HepG2 (cell line): ENCODE measurements around the gene TMEM141. TPM values are rescaled to one million over a fixed set of nuclear protein-coding genes. Genes with fewer than 3 reads are reported as not detected.

Source experiments
- CC2D1A ChIP-seq: sonication (generic); formaldehyde crosslinking; IDR thresholded peaks from 2 replicates; pipeline ENCODE4 v1.8.1; 2023; ENCODE audit warnings: mild to moderate bottlenecking, missing genetic modification reagents
- EEA1 ChIP-seq: sonication (generic); formaldehyde crosslinking; IDR thresholded peaks from 2 replicates; pipeline ENCODE4 v1.5.1; 2020; ENCODE audit warnings: mild to moderate bottlenecking, missing genetic modification reagents, borderline replicate concordance
- MTA1 ChIP-seq: sonication (generic); formaldehyde crosslinking; IDR thresholded peaks from 2 replicates; pipeline ENCODE4 v1.4.0; 2020; ENCODE audit warnings: missing genetic modification reagents, mild to moderate bottlenecking, borderline replicate concordance
- PAWR ChIP-seq: sonication (generic); formaldehyde crosslinking; IDR thresholded peaks from 2 replicates; pipeline ENCODE4 v1.4.0; 2020; ENCODE audit warnings: missing genetic modification reagents, mild to moderate bottlenecking, borderline replicate concordance
- ZNF232 ChIP-seq: sonication (generic); formaldehyde crosslinking; IDR thresholded peaks from 2 replicates; pipeline ENCODE4 v1.4.0; 2020; ENCODE audit warnings: missing genetic modification reagents, borderline replicate concordance
- ZNF335 ChIP-seq: sonication (generic); formaldehyde crosslinking; IDR thresholded peaks from 2 replicates; pipeline ENCODE4 v1.4.0; 2020; ENCODE audit warnings: missing genetic modification reagents
- ZNF343 ChIP-seq: sonication (generic); formaldehyde crosslinking; IDR thresholded peaks from 2 replicates; pipeline ENCODE4 v1.4.0; 2020; ENCODE audit warnings: mild to moderate bottlenecking, missing genetic modification reagents
- ZNF441 ChIP-seq: sonication (generic); formaldehyde crosslinking; IDR thresholded peaks from 2 replicates; pipeline ENCODE4 v1.7.0; 2021; ENCODE audit warnings: missing genetic modification reagents, borderline replicate concordance
- ZNF746 ChIP-seq: sonication (generic); formaldehyde crosslinking; IDR thresholded peaks from 2 replicates; pipeline ENCODE4 v1.8.0; 2022; ENCODE audit warnings: mild to moderate bottlenecking, missing genetic modification reagents
- ZNF816 ChIP-seq: sonication (generic); formaldehyde crosslinking; IDR thresholded peaks from 2 replicates; pipeline ENCODE4 v1.8.0; 2022; ENCODE audit warnings: missing genetic modification reagents, mild to moderate bottlenecking, borderline replicate concordance
- ZSCAN20 ChIP-seq: sonication (generic); formaldehyde crosslinking; IDR thresholded peaks from 2 replicates; pipeline ENCODE4 v1.4.0; 2020; ENCODE audit warnings: missing genetic modification reagents, mild to moderate bottlenecking, borderline replicate concordance
- polyA plus RNA-seq, 8 experiments: library from polyadenylated mRNA; depleted of rRNA in 3 of 8; stranded (reverse) in 7 of 8; unstranded in 1 of 8; fragments of >200 nt; fragmentation: Illumina TruSeq in 4 of 8; extraction: Trizol in 4 of 8; gene quantifications; 2 replicates each; pipeline versions ENCODE4 v1.2.1 to v1.2.3, GENCODE V29; 2011 to 2016; ENCODE audit warnings: low read depth in 4 of 8, missing spikeins in 1 of 8, mixed read lengths in 1 of 8; ENCODE audit not compliant: insufficient read depth in 1 of 8
- total RNA-seq, 5 experiments: library from RNA; depleted of rRNA; stranded (reverse); fragments of >200 nt; fragmentation: Illumina TruSeq; extraction: Trizol; gene quantifications; 2 replicates each; pipeline ENCODE4 v1.2.3, GENCODE V29; 2016; ENCODE audit warnings: low read depth in 1 of 5
- TF ChIP-seq, protein P1 (sequence below): sonication (generic); formaldehyde crosslinking; IDR thresholded peaks from 2 replicates; pipeline ENCODE4 v1.4.0; 2020; ENCODE audit warnings: mild to moderate bottlenecking, missing genetic modification reagents
- TF ChIP-seq, protein P2 (sequence below): sonication (generic); formaldehyde crosslinking; IDR thresholded peaks from 2 replicates; pipeline ENCODE4 v1.4.0; 2020; ENCODE audit warnings: mild to moderate bottlenecking, missing genetic modification reagents, borderline replicate concordance
- TF ChIP-seq, protein P3 (sequence below): sonication (generic); formaldehyde crosslinking; IDR thresholded peaks from 2 replicates; pipeline ENCODE4 v1.4.0; 2020; ENCODE audit warnings: missing genetic modification reagents, borderline replicate concordance
- TF ChIP-seq, protein P4 (sequence below): IDR thresholded peaks from 2 replicates; pipeline ENCODE4 v1.6.1; 2016; ENCODE audit warnings: low read depth, borderline replicate concordance
- TF ChIP-seq, protein P5 (sequence below): sonication (generic); formaldehyde crosslinking; conservative IDR thresholded peaks from 2 replicates; pipeline ENCODE4 v1.4.0; 2020; ENCODE audit warnings: missing genetic modification reagents
- TF ChIP-seq, protein P6 (sequence below): sonication (generic); formaldehyde crosslinking; IDR thresholded peaks from 2 replicates; pipeline ENCODE4 v1.4.0; 2020; ENCODE audit warnings: mild to moderate bottlenecking, missing genetic modification reagents
- TF ChIP-seq, protein P7 (sequence below): sonication (generic); formaldehyde crosslinking; IDR thresholded peaks from 2 replicates; pipeline ENCODE4 v1.8.0; 2022; ENCODE audit warnings: mild to moderate bottlenecking, missing genetic modification reagents

The TMEM141 gene
- total and polyA plus RNA-seq, 2 of the 13 experiments (the other 11 are each of a cell fraction or from before 2014, with no cell fraction given) = 81.0 to 202 TPM

DNA sequence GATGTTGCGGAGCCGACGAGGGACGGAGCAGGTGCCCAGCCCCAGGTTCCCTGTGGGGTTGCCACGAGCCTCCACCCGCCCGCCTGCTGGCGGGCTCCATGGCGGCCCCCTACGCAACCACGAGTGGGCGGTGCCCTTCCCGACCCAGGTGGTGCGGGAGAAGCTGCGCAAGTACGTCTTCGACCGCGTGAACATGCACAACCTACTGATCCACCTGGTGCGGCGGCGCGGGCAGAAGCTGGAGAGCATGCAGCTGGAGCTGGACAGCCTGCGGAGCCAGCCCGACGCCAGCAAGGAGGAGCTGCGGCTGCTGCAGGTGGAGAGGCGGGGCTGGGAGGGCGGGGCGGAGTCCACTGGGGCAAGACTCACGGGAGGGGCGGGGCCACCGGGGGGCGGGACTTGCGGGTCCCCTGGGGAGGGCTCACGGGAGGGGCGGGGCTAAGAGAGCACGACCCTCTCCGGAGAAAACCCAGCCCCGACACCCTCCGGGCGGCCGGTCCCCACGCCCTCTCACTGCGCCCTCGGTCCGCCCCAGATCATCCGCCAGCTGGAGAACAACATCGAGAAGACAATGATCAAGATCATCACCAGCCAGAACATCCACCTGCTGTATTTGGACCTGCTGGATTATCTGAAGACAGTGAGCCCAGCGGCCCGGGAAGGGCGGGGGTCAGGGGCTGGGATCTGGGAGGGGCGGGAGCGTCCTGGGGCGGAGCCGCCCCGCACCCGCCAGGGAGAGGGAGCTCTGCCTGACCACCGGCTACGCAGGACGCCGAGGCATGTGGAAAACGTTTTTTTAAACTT lies 8.9 kb downstream of the TMEM141 start (continued):
- TF ChIP-seq, protein P1, sequence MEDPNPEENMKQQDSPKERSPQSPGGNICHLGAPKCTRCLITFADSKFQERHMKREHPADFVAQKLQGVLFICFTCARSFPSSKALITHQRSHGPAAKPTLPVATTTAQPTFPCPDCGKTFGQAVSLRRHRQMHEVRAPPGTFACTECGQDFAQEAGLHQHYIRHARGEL = no peak
- TF ChIP-seq ZSCAN20 (CRISPR knock-in tag) (no peak), PAWR (CRISPR knock-in tag) (no peak), ZNF441 (CRISPR knock-in tag) (no peak), ZNF232 (CRISPR knock-in tag) (0 out of 2 replicates have a peak, but pooled peaks have one; percentile 33), ZNF335 (no peak), EEA1 (no peak), ZNF816 (no peak), MTA1 (CRISPR knock-in tag) (no peak), ZNF343 (CRISPR knock-in tag) (no peak), ZNF746 (CRISPR knock-in tag) (no peak), CC2D1A (CRISPR knock-in tag) (no peak)
- TF ChIP-seq, protein P2, sequence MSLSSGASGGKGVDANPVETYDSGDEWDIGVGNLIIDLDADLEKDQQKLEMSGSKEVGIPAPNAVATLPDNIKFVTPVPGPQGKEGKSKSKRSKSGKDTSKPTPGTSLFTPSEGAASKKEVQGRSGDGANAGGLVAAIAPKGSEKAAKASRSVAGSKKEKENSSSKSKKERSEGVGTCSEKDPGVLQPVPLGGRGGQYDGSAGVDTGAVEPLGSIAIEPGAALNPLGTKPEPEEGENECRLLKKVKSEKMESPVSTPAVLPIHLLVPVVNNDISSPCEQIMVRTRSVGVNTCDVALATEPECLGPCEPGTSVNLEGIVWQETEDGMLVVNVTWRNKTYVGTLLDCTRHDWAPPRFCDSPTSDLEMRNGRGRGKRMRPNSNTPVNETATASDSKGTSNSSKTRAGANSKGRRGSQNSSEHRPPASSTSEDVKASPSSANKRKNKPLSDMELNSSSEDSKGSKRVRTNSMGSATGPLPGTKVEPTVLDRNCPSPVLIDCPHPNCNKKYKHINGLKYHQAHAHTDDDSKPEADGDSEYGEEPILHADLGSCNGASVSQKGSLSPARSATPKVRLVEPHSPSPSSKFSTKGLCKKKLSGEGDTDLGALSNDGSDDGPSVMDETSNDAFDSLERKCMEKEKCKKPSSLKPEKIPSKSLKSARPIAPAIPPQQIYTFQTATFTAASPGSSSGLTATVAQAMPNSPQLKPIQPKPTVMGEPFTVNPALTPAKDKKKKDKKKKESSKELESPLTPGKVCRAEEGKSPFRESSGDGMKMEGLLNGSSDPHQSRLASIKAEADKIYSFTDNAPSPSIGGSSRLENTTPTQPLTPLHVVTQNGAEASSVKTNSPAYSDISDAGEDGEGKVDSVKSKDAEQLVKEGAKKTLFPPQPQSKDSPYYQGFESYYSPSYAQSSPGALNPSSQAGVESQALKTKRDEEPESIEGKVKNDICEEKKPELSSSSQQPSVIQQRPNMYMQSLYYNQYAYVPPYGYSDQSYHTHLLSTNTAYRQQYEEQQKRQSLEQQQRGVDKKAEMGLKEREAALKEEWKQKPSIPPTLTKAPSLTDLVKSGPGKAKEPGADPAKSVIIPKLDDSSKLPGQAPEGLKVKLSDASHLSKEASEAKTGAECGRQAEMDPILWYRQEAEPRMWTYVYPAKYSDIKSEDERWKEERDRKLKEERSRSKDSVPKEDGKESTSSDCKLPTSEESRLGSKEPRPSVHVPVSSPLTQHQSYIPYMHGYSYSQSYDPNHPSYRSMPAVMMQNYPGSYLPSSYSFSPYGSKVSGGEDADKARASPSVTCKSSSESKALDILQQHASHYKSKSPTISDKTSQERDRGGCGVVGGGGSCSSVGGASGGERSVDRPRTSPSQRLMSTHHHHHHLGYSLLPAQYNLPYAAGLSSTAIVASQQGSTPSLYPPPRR (CRISPR knock-in tag) = 0 out of 2 replicates have a peak, but pooled peaks have one; percentile 28
- TF ChIP-seq, protein P3, sequence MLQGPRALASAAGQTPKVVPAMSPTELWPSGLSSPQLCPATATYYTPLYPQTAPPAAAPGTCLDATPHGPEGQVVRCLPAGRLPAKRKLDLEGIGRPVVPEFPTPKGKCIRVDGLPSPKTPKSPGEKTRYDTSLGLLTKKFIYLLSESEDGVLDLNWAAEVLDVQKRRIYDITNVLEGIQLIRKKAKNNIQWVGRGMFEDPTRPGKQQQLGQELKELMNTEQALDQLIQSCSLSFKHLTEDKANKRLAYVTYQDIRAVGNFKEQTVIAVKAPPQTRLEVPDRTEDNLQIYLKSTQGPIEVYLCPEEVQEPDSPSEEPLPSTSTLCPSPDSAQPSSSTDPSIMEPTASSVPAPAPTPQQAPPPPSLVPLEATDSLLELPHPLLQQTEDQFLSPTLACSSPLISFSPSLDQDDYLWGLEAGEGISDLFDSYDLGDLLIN (CRISPR knock-in tag) = no peak
- TF ChIP-seq, protein P4, sequence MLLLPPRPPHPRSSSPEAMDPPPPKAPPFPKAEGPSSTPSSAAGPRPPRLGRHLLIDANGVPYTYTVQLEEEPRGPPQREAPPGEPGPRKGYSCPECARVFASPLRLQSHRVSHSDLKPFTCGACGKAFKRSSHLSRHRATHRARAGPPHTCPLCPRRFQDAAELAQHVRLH (CRISPR knock-in tag) = no peak
- TF ChIP-seq, protein P5, sequence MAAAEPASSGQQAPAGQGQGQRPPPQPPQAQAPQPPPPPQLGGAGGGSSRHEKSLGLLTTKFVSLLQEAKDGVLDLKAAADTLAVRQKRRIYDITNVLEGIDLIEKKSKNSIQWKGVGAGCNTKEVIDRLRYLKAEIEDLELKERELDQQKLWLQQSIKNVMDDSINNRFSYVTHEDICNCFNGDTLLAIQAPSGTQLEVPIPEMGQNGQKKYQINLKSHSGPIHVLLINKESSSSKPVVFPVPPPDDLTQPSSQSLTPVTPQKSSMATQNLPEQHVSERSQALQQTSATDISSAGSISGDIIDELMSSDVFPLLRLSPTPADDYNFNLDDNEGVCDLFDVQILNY = 0 out of 2 replicates have a peak, but pooled peaks have one; percentile 54
- TF ChIP-seq, protein P6, sequence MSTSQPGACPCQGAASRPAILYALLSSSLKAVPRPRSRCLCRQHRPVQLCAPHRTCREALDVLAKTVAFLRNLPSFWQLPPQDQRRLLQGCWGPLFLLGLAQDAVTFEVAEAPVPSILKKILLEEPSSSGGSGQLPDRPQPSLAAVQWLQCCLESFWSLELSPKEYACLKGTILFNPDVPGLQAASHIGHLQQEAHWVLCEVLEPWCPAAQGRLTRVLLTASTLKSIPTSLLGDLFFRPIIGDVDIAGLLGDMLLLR (CRISPR knock-in tag) = no peak
- TF ChIP-seq, protein P7, sequence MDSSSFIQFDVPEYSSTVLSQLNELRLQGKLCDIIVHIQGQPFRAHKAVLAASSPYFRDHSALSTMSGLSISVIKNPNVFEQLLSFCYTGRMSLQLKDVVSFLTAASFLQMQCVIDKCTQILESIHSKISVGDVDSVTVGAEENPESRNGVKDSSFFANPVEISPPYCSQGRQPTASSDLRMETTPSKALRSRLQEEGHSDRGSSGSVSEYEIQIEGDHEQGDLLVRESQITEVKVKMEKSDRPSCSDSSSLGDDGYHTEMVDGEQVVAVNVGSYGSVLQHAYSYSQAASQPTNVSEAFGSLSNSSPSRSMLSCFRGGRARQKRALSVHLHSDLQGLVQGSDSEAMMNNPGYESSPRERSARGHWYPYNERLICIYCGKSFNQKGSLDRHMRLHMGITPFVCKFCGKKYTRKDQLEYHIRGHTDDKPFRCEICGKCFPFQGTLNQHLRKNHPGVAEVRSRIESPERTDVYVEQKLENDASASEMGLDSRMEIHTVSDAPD = no peak
